Measurements from ENCODE around the gene EFCAB7.

EFCAB7 gene

DNA sequence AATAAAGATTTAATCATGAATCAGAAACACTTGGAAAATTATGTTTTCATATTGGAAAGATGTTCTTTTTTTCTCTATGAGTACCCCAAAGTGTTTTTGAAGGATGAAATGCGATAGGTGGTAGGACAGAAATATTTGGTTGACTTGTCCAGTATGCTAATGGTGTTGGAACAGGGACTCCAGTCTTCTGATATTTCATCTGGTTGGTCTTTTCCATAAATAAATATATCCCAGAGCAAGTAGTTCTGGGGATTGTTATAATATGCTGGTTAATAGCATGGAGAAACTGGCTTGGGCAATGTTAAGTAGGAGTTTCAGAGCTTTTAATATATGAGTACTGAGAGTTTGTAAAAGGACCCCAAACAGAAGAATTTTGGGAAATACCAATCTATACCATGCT, 78.6 kb downstream of the EFCAB7 start:
- TF ChIP-seq ZNF223 (tag by site-specific recombination; IDR thresholded peaks at IDR 0.05) (no peak), ZNF777 (tag by site-specific recombination; IDR thresholded peaks at IDR 0.05; ENCODE audit: borderline replicate concordance) (no peak), ZNF529 (tag by site-specific recombination; IDR thresholded peaks at IDR 0.05; ENCODE audit: insufficient replicate concordance) (no peak), ZNF10 (tag by site-specific recombination; IDR thresholded peaks at IDR 0.05) (no peak), OVOL3 (tag by site-specific recombination; IDR thresholded peaks at IDR 0.05) (no peak), ZNF394 (tag by site-specific recombination; IDR thresholded peaks at IDR 0.05; ENCODE audit: borderline replicate concordance) (no peak), ZNF510 (tag by site-specific recombination; IDR thresholded peaks at IDR 0.05; ENCODE audit: insufficient replicate concordance) (no peak)
- Histone ChIP-seq H3K4me1 (ENCODE audit: control insufficient read depth, insufficient read depth, low read length) (no peaks in the 10 kb centered on the region), H3K4me3 (ENCODE audit: low read depth, low read length) (no peak overlapping the region), H3K36me3 (ENCODE audit: control insufficient read depth in 2 of 2, insufficient read depth in 1 of 2, low read length in 2 of 2) (peaks cover 0 to 4% of the 10 kb centered on the region in 2 experiments; a peak in 1 of 3 replicates), H3K27ac (ENCODE audit: extremely low read depth, low read depth, low read length) (no peak overlapping the region), H3K9me3 (ENCODE audit: control insufficient read depth, insufficient read depth, low read depth, low read length) (no peaks in the 10 kb centered on the region)
- CTCF ChIA-PET = interaction anchor here (0.8 kb wide), 1 partner anchor 33 kb away, joined by 3 read pairs; no protein-coding TSS in a partner anchor
- POLR2A ChIA-PET = no interaction called here

DNA sequence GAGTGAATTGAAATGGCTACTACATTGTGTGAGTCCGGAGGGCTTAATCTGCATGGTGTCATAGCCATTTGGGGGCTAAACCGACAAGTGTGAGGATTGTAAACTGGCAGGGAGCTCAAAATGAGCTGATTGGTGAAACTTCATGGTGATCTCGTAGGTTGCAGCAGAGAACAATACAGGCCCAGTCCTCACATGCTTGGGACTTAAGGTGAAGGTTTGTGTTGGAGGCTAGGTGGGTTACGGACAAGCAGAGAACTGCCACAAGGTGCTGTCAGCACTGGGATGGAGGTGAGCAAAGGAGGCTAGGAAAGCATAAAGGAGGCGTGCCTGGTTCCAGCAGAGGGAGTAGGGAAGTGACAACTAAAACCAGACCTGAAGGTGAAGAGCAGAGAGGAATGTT, 79.3 kb downstream of the EFCAB7 start:
- no peak overlapping the region for H3K4me3 ChIP-seq (ENCODE audit: low read depth, low read length)
- CTCF ChIA-PET = no interaction called here
- TF ChIP-seq ZNF629 (tag by site-specific recombination; IDR thresholded peaks at IDR 0.05) = no peak
- H3K4me1 ChIP-seq (ENCODE audit: control insufficient read depth, insufficient read depth, low read length) = no peaks in the 10 kb centered on the region
- no peak overlapping the region for H3K27ac ChIP-seq (ENCODE audit: extremely low read depth, low read depth, low read length)
- peaks cover 0 to 4% of the 10 kb centered on the region in 2 experiments; a peak in 1 of 3 replicates for H3K36me3 ChIP-seq (ENCODE audit: control insufficient read depth in 2 of 2, insufficient read depth in 1 of 2, low read length in 2 of 2)
- no peaks in the 10 kb centered on the region for H3K9me3 ChIP-seq (ENCODE audit: control insufficient read depth, insufficient read depth, low read depth, low read length)
- POLR2A ChIA-PET = no interaction called here

GRCh38 chr1:63603810-63604209, 80.5 kb downstream of the EFCAB7 start:
- no peaks in the 10 kb centered on the region for H3K4me1 ChIP-seq (ENCODE audit: control insufficient read depth, insufficient read depth, low read length)
- ChIA-PET POLR2A (no interaction called here), CTCF (no interaction called here)
- no peak overlapping the region for H3K27ac ChIP-seq (ENCODE audit: extremely low read depth, low read depth, low read length)
- TF ChIP-seq, protein P1, sequence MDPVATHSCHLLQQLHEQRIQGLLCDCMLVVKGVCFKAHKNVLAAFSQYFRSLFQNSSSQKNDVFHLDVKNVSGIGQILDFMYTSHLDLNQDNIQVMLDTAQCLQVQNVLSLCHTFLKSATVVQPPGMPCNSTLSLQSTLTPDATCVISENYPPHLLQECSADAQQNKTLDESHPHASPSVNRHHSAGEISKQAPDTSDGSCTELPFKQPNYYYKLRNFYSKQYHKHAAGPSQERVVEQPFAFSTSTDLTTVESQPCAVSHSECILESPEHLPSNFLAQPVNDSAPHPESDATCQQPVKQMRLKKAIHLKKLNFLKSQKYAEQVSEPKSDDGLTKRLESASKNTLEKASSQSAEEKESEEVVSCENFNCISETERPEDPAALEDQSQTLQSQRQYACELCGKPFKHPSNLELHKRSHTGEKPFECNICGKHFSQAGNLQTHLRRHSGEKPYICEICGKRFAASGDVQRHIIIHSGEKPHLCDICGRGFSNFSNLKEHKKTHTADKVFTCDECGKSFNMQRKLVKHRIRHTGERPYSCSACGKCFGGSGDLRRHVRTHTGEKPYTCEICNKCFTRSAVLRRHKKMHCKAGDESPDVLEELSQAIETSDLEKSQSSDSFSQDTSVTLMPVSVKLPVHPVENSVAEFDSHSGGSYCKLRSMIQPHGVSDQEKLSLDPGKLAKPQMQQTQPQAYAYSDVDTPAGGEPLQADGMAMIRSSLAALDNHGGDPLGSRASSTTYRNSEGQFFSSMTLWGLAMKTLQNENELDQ (tag by site-specific recombination; IDR thresholded peaks at IDR 0.05; ENCODE audit: low read depth) = no peak
- H3K4me3 ChIP-seq (ENCODE audit: low read depth, low read length) = no peak overlapping the region
- no peaks in the 10 kb centered on the region for H3K36me3 ChIP-seq (ENCODE audit: control insufficient read depth in 2 of 2, insufficient read depth in 1 of 2, low read length in 2 of 2)
- H3K9me3 ChIP-seq (ENCODE audit: control insufficient read depth, insufficient read depth, low read depth, low read length) = no peaks in the 10 kb centered on the region

DNA sequence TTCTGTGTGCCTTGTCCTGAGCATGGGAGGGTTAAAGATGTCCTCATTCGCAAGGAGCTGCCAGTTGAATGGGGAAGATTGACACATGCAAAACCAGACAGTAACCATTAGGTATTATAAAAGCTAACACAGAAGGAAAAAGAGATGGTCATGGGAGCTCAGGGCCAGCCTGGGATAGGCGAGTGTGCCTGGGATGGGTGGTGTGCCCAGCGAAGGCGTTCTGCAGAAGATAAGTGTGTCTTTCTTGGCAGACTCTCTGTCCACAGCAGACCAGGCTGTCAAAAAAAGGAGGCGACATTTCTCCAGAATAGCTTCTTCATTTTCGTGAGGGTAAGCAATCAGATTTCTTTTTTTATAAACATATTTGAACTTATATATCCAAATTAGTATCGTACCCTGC, 84.0 kb downstream of the EFCAB7 start:
- CTCF ChIA-PET = interaction anchor here (1.0 kb wide), 1 partner anchor 30 kb away, joined by 6 read pairs; no protein-coding TSS in a partner anchor
- POLR2A ChIA-PET = no interaction called here
- TF ChIP-seq SETDB1 (IDR thresholded peaks at IDR 0.05; ENCODE audit: insufficient read length, low read length) = no peak
- TF ChIP-seq ZNF292 (tag by site-specific recombination; IDR thresholded peaks at IDR 0.05; ENCODE audit: borderline replicate concordance, low read depth) = no peak
- no peak for TF ChIP-seq ZSCAN23 (tag by site-specific recombination; IDR thresholded peaks at IDR 0.05)
- TF ChIP-seq HOXD13 (CRISPR knock-in tag; IDR thresholded peaks at IDR 0.05; ENCODE audit: borderline replicate concordance) = no peak
- TF ChIP-seq, protein P2, sequence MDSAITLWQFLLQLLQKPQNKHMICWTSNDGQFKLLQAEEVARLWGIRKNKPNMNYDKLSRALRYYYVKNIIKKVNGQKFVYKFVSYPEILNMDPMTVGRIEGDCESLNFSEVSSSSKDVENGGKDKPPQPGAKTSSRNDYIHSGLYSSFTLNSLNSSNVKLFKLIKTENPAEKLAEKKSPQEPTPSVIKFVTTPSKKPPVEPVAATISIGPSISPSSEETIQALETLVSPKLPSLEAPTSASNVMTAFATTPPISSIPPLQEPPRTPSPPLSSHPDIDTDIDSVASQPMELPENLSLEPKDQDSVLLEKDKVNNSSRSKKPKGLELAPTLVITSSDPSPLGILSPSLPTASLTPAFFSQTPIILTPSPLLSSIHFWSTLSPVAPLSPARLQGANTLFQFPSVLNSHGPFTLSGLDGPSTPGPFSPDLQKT (IDR thresholded peaks at IDR 0.05; ENCODE audit: borderline replicate concordance, low read depth, low read length) = no peak
- no peak for TF ChIP-seq ZNF302 (tag by site-specific recombination; IDR thresholded peaks at IDR 0.05; ENCODE audit: low read depth)
- no peak for TF ChIP-seq ZNF518A (tag by site-specific recombination; conservative IDR thresholded peaks at IDR 0.05; ENCODE audit: low read depth)
- no peak for TF ChIP-seq ZBTB48 (tag by site-specific recombination; IDR thresholded peaks at IDR 0.05)
- no peak for TF ChIP-seq ZNF274 (IDR thresholded peaks at IDR 0.05; ENCODE audit: low read length)
- TF ChIP-seq ZNF274 (tag by site-specific recombination; IDR thresholded peaks at IDR 0.05; ENCODE audit: borderline replicate concordance) = no peak
- no peak for TF ChIP-seq ZFP69B (tag by site-specific recombination; IDR thresholded peaks at IDR 0.05)
- TF ChIP-seq ZNF214 (tag by site-specific recombination; IDR thresholded peaks at IDR 0.05; ENCODE audit: borderline replicate concordance) = no peak

More for the DNA sequence above, 84.0 kb downstream of the EFCAB7 start:
- no peak overlapping the region for H3K27ac ChIP-seq (ENCODE audit: extremely low read depth, low read depth, low read length)
- H3K9me3 ChIP-seq (ENCODE audit: control insufficient read depth, insufficient read depth, low read depth, low read length) = no peaks in the 10 kb centered on the region
- no peak overlapping the region for H3K4me3 ChIP-seq (ENCODE audit: low read depth, low read length)
- H3K36me3 ChIP-seq (ENCODE audit: control insufficient read depth in 2 of 2, insufficient read depth in 1 of 2, low read length in 2 of 2) = no peaks in the 10 kb centered on the region
- H3K4me1 ChIP-seq (ENCODE audit: control insufficient read depth, insufficient read depth, low read length) = no peaks in the 10 kb centered on the region
